Peyer's patch (tissue), 4 donors: ENCODE data around the gene PIP4K2C.

Experiments
- POLR2A ChIP-seq, 2 donors: fragments of 450-650 bp; IDR thresholded peaks; one replicate each; pipeline ENCODE4 v1.5.1; 2017; ENCODE audit warnings: antibody characterized with exemption in 2 of 2, mild to moderate bottlenecking in 2 of 2, moderate library complexity in 2 of 2
- TF ChIP-seq, protein P1 (sequence below), 6 experiments: fragments of 450-650 bp in 4 of 6; fragments of 200-600 bp in 2 of 6; sonication (generic) in 1 of 6; IDR thresholded peaks; one replicate each; pipeline ENCODE4 v1.5.1; 2017 to 2019; ENCODE audit warnings: antibody characterized with exemption in 6 of 6, mild to moderate bottlenecking in 3 of 6, moderate library complexity in 1 of 6

DNA sequence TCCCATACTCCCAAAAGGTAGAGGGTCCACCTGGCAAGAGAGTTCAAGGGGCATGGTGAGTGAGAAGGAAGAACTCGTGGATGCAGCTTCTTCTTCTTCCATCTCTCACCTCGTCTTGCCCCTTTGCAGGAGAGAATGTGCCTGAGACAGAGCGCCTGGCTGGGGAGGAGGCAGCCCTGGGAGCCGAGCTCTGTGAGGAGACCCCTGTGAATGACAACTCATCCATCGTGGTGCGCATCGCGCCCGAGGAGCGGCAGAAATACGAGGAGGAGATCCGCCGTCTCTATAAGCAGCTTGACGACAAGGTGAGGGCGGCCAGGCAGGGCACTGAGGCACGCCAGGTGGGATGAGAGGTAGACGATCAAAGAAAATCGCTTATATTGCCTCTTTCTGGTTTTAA is 21.1 kb upstream of the PIP4K2C start:
- TF ChIP-seq, protein P1, sequence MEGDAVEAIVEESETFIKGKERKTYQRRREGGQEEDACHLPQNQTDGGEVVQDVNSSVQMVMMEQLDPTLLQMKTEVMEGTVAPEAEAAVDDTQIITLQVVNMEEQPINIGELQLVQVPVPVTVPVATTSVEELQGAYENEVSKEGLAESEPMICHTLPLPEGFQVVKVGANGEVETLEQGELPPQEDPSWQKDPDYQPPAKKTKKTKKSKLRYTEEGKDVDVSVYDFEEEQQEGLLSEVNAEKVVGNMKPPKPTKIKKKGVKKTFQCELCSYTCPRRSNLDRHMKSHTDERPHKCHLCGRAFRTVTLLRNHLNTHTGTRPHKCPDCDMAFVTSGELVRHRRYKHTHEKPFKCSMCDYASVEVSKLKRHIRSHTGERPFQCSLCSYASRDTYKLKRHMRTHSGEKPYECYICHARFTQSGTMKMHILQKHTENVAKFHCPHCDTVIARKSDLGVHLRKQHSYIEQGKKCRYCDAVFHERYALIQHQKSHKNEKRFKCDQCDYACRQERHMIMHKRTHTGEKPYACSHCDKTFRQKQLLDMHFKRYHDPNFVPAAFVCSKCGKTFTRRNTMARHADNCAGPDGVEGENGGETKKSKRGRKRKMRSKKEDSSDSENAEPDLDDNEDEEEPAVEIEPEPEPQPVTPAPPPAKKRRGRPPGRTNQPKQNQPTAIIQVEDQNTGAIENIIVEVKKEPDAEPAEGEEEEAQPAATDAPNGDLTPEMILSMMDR (IDR thresholded peaks at IDR 0.05) = no peak
- no peak for TF ChIP-seq POLR2A (IDR thresholded peaks at IDR 0.05)
